ENCODE measurements around the gene TBC1D22A.

TBC1D22A gene

GRCh38 chr22:46982635-46983034, 220.2 kb downstream of the TBC1D22A start:
- H3K9me2 ChIP-seq (ENCODE audit: low read depth, low read length) = no peaks in the 10 kb centered on the region
- no peak overlapping the region for H3K9ac ChIP-seq (ENCODE audit: low read length)
- no peak overlapping the region for H3K4me3 ChIP-seq (ENCODE audit: low read depth, low read length, poor library complexity, severe bottlenecking)
- H4K20me1 ChIP-seq (ENCODE audit: insufficient read depth, low read length) = no peaks in the 10 kb centered on the region
- no peaks in the 10 kb centered on the region for H3K79me2 ChIP-seq (ENCODE audit: insufficient read depth, low read length)
- H3K27ac ChIP-seq (ENCODE audit: low read depth, low read length, poor library complexity, severe bottlenecking) = no peak overlapping the region
- no peak for TF ChIP-seq CTCF (IDR thresholded peaks at IDR 0.05; ENCODE audit: low read length)
- TF ChIP-seq EZH2 (IDR thresholded peaks at IDR 0.05; ENCODE audit: borderline replicate concordance, low read length) = no peak
- no peaks in the 10 kb centered on the region for H3K4me1 ChIP-seq (ENCODE audit: insufficient read depth, low read length, severe bottlenecking)
- H3K36me3 ChIP-seq (ENCODE audit: insufficient read depth, low read length) = peaks cover 27% of the 10 kb centered on the region
- no peak overlapping the region for H2AFZ ChIP-seq (ENCODE audit: low read length)
- H3K27me3 ChIP-seq (ENCODE audit: insufficient read depth, low read length) = no peaks in the 10 kb centered on the region
- H3K9me3 ChIP-seq (ENCODE audit: low read length) = no peaks in the 10 kb centered on the region
- H3K4me2 ChIP-seq (ENCODE audit: low read length) = no peak overlapping the region
- no peaks in the 10 kb centered on the region for H3F3A ChIP-seq (ENCODE audit: insufficient read depth, low read length)

GRCh38 chr22:46983046-46983445, 220.6 kb downstream of the TBC1D22A start:
- no peak overlapping the region for H3K27ac ChIP-seq (ENCODE audit: low read depth, low read length, poor library complexity, severe bottlenecking)
- no peaks in the 10 kb centered on the region for H3K4me1 ChIP-seq (ENCODE audit: insufficient read depth, low read length, severe bottlenecking)
- H3K4me3 ChIP-seq (ENCODE audit: low read depth, low read length, poor library complexity, severe bottlenecking) = no peak overlapping the region
- H3K27me3 ChIP-seq (ENCODE audit: insufficient read depth, low read length) = no peaks in the 10 kb centered on the region
- no peaks in the 10 kb centered on the region for H3K9me2 ChIP-seq (ENCODE audit: low read depth, low read length)
- no peak overlapping the region for H2AFZ ChIP-seq (ENCODE audit: low read length)
- H3F3A ChIP-seq (ENCODE audit: insufficient read depth, low read length) = no peaks in the 10 kb centered on the region
- TF ChIP-seq EZH2 (IDR thresholded peaks at IDR 0.05; ENCODE audit: borderline replicate concordance, low read length) (no peak), CTCF (IDR thresholded peaks at IDR 0.05; ENCODE audit: low read length) (no peak)
- H3K9ac ChIP-seq (ENCODE audit: low read length) = no peak overlapping the region
- H3K9me3 ChIP-seq (ENCODE audit: low read length) = no peaks in the 10 kb centered on the region
- peaks cover 23% of the 10 kb centered on the region for H3K36me3 ChIP-seq (ENCODE audit: insufficient read depth, low read length)
- H3K4me2 ChIP-seq (ENCODE audit: low read length) = no peak overlapping the region
- H3K79me2 ChIP-seq (ENCODE audit: insufficient read depth, low read length) = no peaks in the 10 kb centered on the region
- no peaks in the 10 kb centered on the region for H4K20me1 ChIP-seq (ENCODE audit: insufficient read depth, low read length)

- peaks cover 7% of the 10 kb centered on the region; the same call in 1 of the 2 replicates for H3K36me3 ChIP-seq (ENCODE audit: insufficient read depth, low read length)
- H4K20me1 ChIP-seq (ENCODE audit: insufficient read depth, low read length) = no peaks in the 10 kb centered on the region
- TF ChIP-seq EZH2 (IDR thresholded peaks at IDR 0.05; ENCODE audit: borderline replicate concordance, low read length) = no peak
- TF ChIP-seq CTCF (IDR thresholded peaks at IDR 0.05; ENCODE audit: low read length) = no peak
- no peaks in the 10 kb centered on the region for H3K4me1 ChIP-seq (ENCODE audit: insufficient read depth, low read length, severe bottlenecking)
- no peaks in the 10 kb centered on the region for H3K27me3 ChIP-seq (ENCODE audit: insufficient read depth, low read length)
- H3K9me3 ChIP-seq (ENCODE audit: low read length) = no peaks in the 10 kb centered on the region
- no peaks in the 10 kb centered on the region for H3F3A ChIP-seq (ENCODE audit: insufficient read depth, low read length)
- H3K27ac ChIP-seq (ENCODE audit: low read depth, low read length, poor library complexity, severe bottlenecking) = no peak overlapping the region
- H3K79me2 ChIP-seq (ENCODE audit: insufficient read depth, low read length) = no peaks in the 10 kb centered on the region
- H3K4me3 ChIP-seq (ENCODE audit: low read depth, low read length, poor library complexity, severe bottlenecking) = no peak overlapping the region
- no peak overlapping the region for H3K9ac ChIP-seq (ENCODE audit: low read length)
- no peak overlapping the region for H2AFZ ChIP-seq (ENCODE audit: low read length)
- H3K4me2 ChIP-seq (ENCODE audit: low read length) = no peak overlapping the region
- H3K9me2 ChIP-seq (ENCODE audit: low read depth, low read length) = no peaks in the 10 kb centered on the region
Measured at GRCh38 chr22:46984751-46985506, 222.5 kb downstream of the TBC1D22A start.
